ENCODE results near the gene SLC25A1.

GRCh38 chr22:19224985-19225384, 46.4 kb upstream of the SLC25A1 start:
- TF ChIP-seq, protein P1, sequence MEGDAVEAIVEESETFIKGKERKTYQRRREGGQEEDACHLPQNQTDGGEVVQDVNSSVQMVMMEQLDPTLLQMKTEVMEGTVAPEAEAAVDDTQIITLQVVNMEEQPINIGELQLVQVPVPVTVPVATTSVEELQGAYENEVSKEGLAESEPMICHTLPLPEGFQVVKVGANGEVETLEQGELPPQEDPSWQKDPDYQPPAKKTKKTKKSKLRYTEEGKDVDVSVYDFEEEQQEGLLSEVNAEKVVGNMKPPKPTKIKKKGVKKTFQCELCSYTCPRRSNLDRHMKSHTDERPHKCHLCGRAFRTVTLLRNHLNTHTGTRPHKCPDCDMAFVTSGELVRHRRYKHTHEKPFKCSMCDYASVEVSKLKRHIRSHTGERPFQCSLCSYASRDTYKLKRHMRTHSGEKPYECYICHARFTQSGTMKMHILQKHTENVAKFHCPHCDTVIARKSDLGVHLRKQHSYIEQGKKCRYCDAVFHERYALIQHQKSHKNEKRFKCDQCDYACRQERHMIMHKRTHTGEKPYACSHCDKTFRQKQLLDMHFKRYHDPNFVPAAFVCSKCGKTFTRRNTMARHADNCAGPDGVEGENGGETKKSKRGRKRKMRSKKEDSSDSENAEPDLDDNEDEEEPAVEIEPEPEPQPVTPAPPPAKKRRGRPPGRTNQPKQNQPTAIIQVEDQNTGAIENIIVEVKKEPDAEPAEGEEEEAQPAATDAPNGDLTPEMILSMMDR (IDR thresholded peaks at IDR 0.05), result no peak
- TF ChIP-seq POLR2AphosphoS5 (IDR thresholded peaks at IDR 0.05; ENCODE audit: low read depth, low read length) (no peak), REST (IDR thresholded peaks at IDR 0.05; ENCODE audit: insufficient read depth in 1 of 2, low read depth in 2 of 2, low read length in 1 of 2) (no peak), TCF7L2 (IDR thresholded peaks at IDR 0.05; ENCODE audit: low read depth, low read length) (no peak), SIN3A (IDR thresholded peaks at IDR 0.05; ENCODE audit: borderline replicate concordance, insufficient read depth, low read depth, low read length) (no peak)

Data from Panc1 (cell line).